Activated CD4-positive, alpha-beta T cell treated with anti-CD3 and anti-CD28 coated beads, Interleukin-2, amount 50 U/mL, for 48 hours (primary cell): ENCODE measurements around the gene CXCL11.
"Not testable (repeated sequence)": the region's sequence is repeated elsewhere in the genome, so short reads cannot be mapped to it uniquely, and the experiment has no call there.

Experiments used
- DNase-seq, 2 experiments: peaks; one replicate each; pipeline ENCODE4 v3.0.0-alpha.2; 2020

CXCL11 gene

DNA sequence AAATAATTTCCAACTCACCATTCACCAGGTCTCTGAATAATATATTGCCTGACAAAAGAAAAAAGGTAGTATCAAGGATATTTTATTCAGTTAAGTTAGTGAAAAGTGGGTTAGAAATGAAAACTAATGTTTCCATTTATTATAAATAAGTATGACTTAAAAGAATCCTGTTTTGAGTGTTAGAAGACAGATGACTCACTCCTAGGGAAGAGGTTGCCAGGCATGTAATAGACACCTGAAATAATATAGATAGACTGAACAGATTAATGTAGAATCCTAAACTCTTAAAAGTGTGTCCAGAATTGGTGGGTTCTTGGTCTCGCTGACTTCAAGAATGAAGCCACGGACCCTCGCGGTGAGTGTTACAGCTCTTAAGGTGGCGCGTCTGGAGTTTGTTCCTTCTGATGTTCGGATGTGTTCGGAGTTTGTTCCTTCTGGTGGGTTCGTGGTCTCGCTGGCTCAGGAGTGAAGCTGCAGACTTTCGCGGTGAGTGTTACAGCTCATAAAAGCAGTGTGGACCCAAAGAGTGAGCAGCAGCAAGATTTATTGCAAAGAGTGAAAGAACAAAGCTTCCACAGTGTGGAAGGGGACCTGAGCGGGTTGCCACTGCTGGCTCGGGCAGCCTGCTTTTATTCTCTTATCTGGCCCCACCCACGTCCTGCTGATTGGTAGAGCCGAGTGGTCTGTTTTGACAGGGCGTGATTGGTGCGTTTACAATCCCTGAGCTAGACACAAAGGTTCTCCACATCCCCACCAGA lies 6.5 kb upstream of the CXCL11 start:
- DNase-seq, result not testable (repeated sequence)

DNA sequence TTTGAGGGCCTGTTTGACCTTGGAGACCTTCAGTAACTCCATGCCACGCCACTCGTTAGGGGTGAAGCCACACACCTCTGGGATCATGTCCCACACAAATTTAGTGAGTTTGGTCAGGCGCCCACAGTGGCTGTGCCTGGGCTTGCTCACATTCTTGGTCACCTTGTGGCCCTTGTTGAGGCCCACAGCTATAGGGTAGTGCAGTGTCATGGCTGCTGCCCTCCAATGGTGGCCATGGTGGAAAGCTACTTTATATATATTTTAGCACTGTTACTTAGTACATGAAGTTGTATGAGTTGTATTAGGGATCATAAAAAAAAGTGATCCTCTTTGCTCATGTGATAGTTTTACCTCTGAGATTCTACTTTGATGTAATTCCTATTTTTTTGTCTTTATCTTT lies 985 bp upstream of the CXCL11 start:
- no peak for DNase-seq

DNA sequence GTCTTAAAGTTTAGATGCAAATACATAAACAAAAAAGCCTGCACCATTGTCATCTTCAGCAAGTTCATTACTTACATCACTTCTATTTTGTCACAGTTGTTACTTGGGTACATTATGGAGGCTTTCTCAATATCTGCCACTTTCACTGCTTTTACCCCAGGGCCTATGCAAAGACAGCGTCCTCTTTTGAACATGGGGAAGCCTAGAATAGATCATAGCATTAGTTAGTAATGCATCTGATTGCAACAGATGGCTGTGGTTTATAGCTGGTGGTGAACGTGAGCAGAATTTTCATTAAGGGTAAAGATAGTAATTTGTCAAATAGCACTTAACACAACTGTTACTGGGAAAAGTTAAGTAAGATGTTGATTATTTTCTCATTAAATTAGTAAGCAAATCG lies 729 bp downstream of the CXCL11 start:
- no peak for DNase-seq

DNA sequence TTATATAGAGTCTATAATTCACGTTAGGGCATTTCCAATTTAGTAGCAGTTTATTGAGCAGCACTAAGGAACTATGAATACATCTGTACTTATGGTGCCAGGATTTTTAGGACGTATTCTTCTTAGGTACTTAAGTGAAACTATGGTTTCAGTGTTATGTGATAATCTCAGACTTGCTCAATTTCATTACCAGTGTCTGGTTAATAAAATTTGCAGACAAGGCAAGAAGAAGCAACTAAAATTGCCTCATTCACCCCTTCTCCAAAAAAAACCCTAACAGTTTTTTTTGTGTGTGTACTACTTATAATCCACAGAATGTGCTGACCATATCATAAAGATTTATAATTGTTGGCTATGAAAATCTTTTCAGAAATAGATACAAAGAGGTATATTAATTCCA lies 6.6 kb downstream of the CXCL11 start:
- no peak for DNase-seq

DNA sequence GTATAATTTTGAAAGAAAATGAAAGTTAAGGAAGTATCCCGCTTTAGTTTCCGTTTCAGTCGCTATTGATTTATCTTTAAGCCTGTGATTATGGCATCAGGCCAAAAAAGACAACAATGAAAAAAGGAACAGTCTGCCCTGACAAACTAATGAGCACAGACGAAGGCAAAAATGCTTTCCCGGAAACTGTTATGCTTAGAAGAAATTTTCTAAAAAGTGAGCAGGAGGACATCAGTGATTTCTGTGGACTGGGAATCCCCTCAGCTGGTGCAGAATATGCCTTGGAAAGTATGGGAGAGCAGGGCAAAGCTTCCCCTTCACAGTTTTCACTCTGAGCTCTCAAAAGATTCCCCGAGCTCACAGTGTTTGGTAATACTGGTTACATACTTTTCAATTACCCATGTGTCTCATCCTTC lies 7.5 kb downstream of the CXCL11 start:
- DNase-seq, result no peak

DNA sequence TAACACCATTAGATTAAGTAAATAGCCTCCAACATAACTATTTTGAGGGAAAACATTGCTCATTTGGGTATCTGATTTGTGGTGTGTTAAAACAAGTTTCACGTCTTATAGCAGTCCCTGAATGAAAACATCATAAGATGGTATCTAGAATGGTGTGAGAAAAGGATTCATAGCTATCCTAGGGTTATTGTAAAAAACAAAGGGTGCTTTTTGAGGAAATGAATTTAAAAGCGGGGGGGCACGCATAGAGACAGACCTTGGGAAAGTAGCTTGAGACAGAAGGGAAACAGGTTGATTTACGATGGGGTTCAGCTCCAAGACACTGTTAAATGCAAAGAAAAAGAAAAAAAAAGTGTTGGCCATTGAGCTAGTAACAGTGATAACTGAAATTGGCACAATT lies 11.8 kb downstream of the CXCL11 start:
- no peak for DNase-seq

DNA sequence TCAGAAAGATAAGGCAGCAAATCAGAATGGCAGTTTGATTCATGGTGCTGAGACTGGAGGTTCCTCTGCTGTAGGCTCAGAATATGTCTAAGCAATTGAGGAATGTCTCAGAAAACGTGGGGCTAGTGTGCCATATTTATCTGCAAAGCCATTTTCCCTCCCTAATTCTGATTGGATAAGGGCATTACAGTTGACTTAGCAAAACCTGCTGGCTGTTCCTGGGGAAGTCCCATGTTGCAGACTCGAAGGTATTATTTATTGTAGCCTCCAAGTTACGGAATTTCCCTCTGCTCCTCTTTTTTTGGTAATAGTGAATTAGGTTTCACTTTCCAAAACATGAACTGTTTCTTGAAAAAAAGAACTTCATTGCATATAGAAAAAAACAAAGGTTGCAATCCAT lies 12.5 kb downstream of the CXCL11 start, which contains the start of gene CXCL10:
TSS of gene CXCL10 (minus strand) at position 109 of the 400 bp plus-strand sequence. CDS start at position 43, 66 bp downstream.
- DNase-seq, result no peak

DNA sequence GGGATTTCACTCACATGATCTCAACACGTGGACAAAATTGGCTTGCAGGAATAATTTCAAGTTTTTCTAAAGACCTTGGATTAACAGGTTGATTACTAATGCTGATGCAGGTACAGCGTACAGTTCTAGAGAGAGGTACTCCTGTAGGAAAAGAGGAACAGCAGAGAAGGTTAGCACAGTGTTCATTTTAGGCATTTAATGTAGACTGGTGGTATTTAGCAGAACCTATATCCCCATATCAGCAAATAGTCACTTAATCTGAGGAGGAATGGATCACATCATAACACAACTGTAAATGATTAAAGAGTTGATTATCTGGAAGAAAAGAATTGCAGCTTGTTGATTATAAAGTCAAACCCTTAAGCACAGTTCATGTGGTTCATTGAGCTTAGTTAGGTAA lies 13.2 kb downstream of the CXCL11 start:
- DNase-seq, result no peak

DNA sequence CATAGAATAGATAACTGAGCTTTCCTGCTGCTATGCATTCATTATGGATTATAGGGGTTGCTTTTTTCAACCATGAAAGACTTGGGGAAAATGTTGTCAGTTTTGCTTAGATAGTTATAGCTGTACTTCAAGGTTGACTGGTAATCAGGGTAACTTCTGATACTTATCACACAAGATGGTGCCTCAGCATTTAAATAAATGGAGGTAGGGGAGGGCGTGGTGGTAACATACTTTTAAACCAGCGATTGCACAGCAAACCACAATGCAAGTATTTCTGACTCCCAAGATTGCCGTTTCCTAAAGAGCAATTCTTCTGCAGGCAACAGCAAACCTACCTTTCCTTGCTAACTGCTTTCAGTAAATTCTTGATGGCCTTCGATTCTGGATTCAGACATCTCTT lies 13.8 kb downstream of the CXCL11 start:
- no peak for DNase-seq

DNA sequence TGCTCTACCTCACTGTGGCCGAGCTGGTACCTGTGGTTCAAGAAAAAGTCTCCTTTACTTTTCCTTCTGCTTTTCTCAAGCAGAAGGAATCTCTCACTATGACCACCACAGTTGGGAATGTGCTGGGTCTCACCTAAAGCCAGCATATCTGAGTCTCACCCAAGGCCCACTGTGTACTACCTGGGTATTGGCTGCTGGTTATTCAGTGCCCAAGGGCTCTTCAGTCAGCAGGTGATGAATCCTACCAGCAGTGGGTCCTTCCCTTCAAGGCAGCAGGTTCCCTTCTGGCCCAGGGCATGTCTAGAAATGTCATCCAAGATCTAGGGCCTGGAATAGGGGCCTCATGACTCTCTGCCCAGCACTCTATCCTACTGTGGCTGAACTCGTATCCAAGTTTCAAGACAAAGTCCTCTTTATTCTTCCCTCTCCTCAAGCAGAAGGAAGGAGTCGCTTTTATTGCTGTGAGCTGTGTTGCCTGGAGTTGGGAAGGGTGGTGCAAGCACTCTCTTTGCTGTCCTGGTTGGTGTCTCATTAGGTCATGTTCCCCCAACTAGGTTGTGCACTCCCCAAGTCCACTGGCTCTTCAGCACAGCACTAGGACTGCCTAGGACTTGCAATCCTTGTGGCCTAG lies 18.7 kb downstream of the CXCL11 start:
- DNase-seq, result no peak

DNA sequence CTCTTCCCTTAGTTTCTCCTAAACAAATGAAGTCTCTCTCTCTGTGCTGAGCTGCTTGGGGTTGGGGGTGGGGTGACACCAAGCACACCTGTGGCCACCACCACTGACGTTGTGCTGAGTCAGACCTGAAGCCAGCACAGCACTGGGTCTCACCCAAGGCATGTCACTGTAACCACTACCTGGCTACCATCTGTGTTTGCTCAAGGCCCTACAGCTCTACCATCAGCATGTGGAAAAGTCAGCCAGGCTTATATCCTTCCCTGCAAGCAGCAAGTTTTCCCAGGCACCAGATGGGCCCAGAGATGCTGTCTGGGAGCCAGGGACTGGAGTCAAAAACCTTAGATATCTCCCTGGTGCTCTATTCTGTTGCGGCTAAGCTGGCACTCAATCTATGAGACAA lies 19.5 kb downstream of the CXCL11 start:
- peak in 1 of 2 experiments; percentile 24 for DNase-seq

DNA sequence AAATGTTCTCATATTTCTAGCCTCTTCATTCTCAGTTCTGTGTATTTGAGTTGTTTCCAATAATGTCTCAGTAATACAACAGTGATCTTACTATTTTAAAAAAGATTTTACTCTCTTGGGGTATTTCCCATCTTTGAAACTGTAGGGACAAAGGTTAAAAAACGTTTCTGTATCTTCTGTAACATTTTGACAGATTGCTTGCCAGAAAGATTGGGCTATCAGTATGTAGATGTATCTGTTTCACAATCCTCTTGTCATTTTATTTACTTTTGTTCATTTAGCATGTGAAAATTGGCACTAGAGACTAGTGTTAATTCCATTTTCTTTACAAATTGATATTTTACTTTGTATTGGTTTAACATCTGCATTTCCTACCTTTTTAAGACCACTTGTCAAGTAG lies 22.3 kb downstream of the CXCL11 start:
- DNase-seq, result no peak

DNA sequence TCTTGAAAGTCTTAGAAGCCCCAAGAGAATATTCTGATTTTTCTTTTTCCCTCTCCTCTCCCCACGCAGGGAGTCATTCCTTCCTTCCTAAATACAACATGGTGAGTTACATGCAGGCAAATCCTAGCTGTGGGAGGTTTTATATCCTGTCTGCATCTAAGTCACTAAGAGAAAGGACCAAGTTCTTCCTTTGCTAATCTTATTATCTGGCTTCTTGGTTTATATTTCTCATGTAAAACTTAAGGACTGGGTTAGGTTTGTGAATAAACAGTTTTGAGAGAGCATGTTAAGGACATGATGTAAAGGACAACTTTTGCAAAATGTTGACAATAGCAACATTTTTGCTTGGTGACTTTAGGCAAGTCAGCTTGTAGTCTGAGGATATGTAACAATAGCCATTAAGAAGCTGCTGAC lies 23.5 kb downstream of the CXCL11 start:
- DNase-seq, result no peak

DNA sequence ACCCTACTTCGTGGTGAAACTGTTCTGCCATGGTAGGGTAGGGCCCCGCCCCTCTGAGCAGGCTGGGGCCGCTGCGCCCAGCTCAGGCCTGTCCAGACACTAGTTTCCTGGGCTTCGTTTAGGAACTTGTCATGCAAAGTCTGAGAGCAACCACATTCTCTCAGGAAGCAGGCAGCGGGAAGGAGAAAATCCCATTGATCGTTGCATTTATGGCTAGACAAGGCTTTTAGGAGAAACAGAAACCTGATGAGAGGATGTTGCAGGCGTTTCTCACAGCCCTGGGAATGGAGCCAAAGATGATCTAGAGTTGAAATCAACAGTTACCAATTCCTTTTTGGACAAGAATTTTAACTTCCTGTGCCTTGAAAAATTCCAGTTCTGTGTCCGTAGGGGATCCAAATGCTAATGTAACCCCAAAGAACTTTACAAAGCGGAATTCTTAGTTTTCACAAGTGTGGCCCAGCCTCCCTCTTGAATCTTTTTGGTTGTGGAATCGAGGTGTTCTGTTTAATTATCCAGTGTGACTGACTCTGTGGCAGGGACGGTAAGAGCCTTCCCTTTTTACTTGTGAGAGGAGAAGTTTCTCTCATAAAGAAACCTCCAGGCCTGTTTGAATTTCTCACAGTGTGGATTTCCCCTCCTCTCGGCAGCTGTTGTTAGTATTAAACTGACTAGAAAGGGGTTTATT lies 24.0 kb downstream of the CXCL11 start:
- DNase-seq, result no peak

DNA sequence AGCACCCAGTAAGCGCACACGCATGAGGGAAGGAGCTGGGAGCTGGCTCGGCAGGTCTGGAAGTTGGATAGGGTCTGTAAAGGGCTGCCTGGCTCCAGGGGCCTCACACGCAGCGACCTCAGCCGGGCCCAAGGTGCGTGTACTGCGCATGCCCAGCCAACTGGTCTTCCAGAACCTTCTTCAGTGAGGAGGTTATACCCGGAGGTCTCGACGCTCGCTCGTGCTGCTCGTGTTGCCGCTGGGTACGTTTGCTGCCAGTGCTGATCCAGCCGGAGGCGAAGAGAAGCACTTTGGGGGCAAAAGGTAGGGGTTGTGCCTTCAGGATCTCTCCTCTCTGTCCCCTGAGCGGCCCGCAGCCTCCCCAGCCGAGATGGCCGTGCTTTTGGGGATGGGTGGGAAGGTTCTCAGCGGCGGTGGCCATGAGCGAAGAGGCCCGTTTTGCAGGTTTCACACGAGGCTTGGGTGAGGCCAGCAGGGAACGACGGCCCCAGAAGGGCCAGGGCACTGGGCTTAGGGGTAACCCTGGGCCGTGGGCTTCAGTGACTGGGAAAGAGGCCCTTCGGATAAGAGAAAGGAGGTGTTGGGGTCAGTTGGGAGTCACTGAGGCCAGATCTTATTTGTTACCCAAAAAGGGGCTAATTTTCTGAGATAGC lies 24.7 kb downstream of the CXCL11 start:
- no peak for DNase-seq

DNA sequence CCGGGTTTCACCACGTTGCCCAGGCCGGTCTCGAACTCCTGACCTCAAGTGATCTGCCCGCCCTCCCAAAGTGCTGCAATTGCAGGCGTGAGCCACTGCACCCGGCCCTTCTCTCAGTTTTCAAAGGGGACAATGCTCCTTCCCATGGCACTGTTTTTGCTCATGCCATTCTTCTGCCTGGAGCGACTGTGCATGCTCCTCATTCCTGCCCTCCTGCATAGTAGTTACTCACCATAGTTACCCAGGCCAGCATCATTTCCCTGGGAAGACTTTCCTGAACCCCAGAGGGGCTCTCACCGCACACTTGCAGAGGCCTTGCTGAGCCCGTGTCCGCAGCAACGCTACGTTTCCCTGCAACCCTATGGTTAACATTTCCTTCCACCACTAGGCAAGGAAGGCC lies 25.3 kb downstream of the CXCL11 start:
- no peak for DNase-seq

DNA sequence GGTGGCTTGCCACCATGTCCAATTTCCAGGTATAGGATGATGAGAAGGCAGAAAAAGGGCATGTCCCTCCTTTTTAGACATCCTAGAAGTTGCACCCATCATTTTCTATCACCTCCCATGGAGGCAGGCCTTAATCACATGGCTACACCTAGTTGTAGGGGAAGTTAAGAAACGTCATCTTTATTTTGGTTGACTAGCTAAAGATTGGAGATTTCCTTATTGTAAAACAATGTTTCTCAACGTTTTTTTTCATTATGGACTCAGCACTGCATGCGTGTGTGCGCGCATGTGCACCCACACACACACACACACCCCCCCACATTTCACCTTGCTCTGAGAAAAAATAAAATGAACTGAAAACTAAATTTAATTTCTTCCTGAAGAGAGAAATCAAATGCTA lies 26.6 kb downstream of the CXCL11 start:
- DNase-seq, result no peak

DNA sequence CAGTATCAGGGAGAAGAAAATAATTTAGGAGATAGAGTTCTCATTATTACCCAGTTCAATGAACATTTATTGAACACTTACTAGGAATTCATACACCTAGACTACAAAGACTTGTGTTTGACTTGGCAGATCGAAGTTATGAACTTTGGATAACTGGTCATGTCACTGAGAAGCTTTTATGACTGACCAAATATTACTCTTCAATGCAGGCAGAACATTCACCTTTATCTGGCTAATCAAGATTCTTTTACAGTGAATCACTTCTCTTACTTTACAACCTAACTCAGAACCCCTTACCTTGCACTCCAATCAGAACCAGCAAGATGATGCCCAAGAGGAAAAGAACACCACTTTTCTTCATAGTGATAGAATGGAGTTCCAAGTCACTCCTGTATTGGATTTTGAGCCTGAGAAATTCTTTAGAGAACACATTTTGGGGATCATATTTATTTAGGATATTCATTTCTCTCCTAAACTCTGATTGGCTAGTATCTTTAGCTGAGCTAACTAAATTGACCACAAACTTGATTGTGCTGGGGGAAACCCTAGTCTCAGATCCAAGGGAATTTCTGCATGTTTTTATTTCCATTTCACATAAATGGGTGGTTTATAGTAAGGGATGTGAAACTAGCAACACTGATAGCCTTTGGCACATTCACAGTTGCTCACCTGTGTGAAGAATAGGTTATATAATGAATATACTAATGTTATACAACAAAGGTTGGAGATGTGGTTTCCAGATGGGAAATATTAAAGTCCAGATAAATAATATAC lies 28.6 kb downstream of the CXCL11 start, which contains the start of gene CXCL9:
TSS of gene CXCL9 (minus strand) at position 421 of the 774 bp plus-strand sequence. CDS start at position 361, 60 bp downstream.
- DNase-seq, result no peak

DNA sequence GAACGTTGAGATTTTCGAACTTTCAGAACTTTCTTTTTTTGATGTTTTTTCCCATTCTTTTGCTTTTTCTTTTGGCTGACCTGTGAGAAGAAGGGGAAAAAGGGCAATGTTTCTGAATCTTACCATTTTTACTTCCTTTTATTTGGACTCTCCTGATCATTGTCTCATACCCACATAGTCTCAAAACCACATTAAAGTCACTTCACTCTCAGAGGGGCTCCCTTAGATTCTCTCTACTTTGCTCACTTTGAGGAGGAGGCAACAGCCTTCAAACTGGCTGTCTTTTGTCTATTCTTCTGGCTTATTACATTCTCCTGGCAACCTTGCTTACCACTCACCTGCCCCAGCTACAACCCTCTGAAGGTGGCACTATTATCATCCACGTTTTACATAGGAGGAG lies 32.2 kb downstream of the CXCL11 start:
- no peak for DNase-seq

DNA sequence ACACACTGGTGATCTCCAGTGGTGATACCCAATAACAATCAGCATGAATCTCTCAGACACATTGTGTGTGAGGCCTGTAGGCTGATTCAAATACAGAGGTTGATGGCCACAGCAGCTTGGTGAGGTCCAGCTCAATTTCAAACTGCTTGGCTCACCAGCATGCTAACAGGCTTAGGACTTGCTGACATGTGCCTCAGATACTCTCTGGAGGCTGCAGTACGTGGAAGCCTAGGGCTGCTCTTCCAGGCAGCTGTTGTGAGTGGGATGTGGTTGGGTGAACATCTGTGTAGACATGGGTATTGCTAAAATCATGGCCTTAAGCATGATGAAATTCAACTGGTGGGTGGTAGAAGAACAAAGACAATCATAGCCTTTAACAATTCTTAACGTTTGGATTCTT lies 32.8 kb downstream of the CXCL11 start:
- DNase-seq, result no peak

DNA sequence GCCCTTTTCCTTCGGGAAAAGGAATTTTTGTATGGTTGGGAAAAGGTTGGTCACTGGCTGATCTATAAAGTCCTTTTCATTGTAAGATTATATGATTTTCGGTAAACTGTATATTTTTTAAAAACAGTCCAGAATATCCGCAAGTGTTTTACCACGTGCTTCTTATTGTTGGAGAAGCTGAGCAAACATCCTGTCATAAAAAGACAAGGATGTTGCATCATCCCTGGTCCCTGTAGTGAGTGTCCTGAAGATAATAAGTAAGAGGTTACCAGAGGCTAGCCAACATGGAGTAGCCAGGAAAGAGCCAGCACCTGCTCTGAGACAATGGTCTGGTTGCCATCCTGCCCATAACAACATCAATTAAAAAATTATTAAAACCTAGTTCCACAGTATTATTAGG lies 33.7 kb downstream of the CXCL11 start:
- DNase-seq, result no peak

DNA sequence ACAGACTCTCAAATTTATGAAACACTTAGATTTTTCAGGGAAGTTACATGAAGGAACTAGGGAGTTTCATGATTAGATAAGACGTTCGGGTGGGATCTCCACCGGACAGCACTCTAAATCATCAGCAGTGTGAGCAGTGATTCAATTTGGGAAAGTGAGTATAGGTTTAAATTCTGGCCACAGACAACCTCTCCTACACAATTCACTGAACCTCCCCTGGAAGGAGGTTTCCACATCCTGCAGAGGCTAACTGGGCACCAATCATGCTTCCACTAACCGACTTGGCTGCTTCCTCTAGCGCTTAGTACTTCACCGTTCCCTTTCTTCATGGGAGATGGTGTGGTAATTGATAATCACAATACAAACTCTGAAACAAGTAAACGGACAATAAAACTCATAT lies 34.2 kb downstream of the CXCL11 start:
- DNase-seq, result no peak

DNA sequence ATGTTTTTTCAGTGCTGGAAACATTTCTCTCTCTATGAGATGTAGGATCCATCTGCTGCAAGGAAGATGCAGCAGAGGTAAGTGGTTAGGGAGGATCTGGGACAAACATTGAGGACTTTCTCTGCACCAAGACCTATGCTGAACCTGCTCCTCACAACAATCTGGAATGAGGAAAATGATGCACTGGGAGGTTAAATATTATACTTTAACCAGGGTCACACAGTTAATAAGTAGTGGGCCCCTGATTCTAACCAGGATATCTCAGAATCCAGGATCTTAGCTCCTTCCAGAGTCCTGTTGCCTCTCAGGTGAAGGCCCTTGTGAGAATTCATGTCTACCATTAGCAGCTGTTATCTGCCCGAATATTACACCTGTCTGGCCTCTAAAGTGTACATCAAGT lies 35.6 kb downstream of the CXCL11 start:
- no peak for DNase-seq
